Measurements from ENCODE around the gene EIF4B. TPM values are rescaled to one million over a fixed set of nuclear protein-coding genes. Genes with fewer than 3 reads are reported as not detected.
A peak's percentile ranks its signal among the peaks of the same experiment; 100 is the strongest.

The EIF4B gene
- total and polyA plus RNA-seq, 12 donors, result 77.1 to 800 (median 557) TPM

DNA sequence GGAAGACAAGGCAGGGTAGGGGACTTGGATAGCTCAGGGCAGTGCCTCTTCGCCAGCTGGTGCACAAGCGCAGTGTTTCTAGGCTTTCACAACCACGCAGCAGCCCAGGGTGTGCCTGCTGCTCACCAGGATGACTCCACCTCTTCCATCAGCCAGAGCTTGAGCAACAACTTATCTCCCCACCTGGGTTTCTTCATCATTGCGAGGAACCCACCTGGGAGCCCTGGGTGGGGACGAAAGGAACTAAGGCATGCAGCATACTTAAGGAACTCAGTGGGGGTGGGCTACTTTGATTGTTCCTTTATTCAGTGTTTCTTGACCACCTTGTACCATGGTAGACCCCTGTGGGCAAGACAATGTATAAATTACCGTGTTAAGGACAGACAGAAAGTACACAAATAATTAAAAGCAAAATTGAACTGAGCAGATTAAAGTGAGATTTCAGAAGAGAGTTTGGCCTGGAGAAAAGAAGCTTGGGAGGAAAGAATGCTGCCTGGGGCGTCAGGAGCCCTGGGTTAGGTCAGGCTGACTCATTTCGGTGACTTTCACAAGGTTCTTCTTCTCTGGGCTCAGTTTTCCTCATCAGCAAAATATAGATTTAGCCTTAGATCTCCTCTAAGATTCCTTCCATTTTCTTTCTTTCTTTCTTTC lies 34.5 kb upstream of the EIF4B start:
- no peaks in the 10 kb centered on the region for H3K27me3 ChIP-seq
- no peaks in the 10 kb centered on the region for H3K9me3 ChIP-seq (replicated peaks in 1 of 3)
- WGBS, 4 donors, result 66 to 77% (median 72%) methylated on average over 5 to 8 of the region's 8 CpGs
- H3K4me3 ChIP-seq, result no peak overlapping the region
- H3K4me1 ChIP-seq (replicated peaks in 1 of 2), result no peaks in the 10 kb centered on the region
- intact Hi-C loops (cut with DNase I), result loop anchor here in 1 of 2 donors (10.0 kb wide), 1 partner anchor 597 kb away; no protein-coding TSS in a partner anchor
- peak overlapping the region in 1 of 5 donors; percentile 14 for H3K27ac ChIP-seq
- TF ChIP-seq POLR2A (IDR thresholded peaks at IDR 0.05), result no peak
- TF ChIP-seq CTCF (IDR thresholded peaks at IDR 0.05), result no peak
- DNase-seq, result peak in 2 of 7 donors; percentile 19 to 33
- no peaks in the 10 kb centered on the region for H3K36me3 ChIP-seq (replicated peaks in 1 of 2)

DNA sequence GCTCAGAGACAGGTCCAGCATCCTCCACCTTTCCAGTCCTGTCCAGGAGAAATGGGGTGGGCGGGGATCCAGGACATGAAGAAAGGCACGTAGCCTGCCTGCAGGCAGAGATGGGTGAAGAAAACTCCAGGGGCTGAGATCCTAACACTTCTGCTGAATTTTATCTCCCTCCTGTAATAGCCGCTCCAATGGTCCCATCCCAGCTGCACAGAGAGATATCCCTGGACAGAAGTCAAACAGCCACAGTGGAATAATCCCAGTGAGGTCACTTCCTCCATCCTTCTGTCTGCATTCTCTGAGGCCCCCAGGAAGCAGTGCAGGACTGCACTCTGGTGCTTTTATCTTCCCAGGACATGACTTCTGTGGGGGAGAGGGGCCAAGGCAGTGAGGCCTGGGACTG lies 31.1 kb upstream of the EIF4B start:
- Histone ChIP-seq H3K27ac (peak overlapping the region in 1 of 5 donors; percentile 45), H3K27me3 (no peaks in the 10 kb centered on the region), H3K4me3 (no peak overlapping the region), H3K9me3 (replicated peaks in 1 of 3) (no peaks in the 10 kb centered on the region), H3K36me3 (replicated peaks in 1 of 2) (no peaks in the 10 kb centered on the region), H3K4me1 (replicated peaks in 1 of 2) (no peaks in the 10 kb centered on the region)
- DNase-seq, result no peak
- WGBS, 4 donors, result 62 to 80% (median 80%) methylated on average over 1 to 3 of the region's 3 CpGs
- no peak for TF ChIP-seq CTCF (IDR thresholded peaks at IDR 0.05)
- no peak for TF ChIP-seq POLR2A (IDR thresholded peaks at IDR 0.05)
- intact Hi-C loops (cut with DNase I), result loop anchor here (5.0 to 10.0 kb wide), 2 partner anchors 88 to 600 kb away; no protein-coding TSS in a partner anchor

DNA sequence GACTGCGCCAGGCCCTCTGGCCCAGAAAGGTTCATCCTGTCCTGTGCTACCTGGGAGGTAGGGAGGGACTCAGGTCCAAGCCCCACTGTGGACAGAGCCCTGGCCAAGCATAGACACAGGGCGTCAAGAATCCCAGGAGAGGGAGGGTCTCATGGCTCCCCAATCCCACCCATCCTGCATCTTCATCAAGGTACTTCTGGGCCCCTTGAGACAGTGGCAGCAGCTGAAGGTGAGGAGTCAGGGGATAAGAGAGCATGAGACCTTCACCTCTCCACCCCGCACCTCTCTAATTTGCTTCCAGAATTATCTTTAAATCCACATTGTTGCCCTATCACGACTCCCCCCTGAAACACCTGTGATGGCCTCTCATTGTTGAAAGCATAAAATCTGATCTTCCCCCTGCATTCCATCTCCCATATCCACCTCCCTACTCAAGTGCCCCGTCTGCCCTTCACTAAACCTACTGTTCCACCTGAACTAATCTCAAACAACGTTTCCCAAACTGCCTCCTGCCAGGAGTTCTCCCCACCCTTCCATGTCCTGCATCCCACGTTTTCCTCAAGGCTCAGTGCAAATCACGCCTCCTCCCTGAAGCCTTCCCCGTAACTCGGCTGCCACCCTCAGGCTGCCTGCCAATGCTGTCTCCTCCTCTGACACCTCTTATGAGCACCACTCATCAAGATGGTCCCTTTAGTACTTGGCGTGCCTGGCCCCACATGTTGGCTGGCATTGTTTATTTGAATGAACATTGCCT lies 30.3 kb upstream of the EIF4B start:
- intact Hi-C loops (cut with DNase I), result loop anchor here (5.0 to 10.0 kb wide), 2 partner anchors 89 to 601 kb away; no protein-coding TSS in a partner anchor
- TF ChIP-seq CTCF (IDR thresholded peaks at IDR 0.05) (no peak), POLR2A (IDR thresholded peaks at IDR 0.05) (no peak)
- H3K9me3 ChIP-seq (replicated peaks in 1 of 3), result no peaks in the 10 kb centered on the region
- peak overlapping the region in 1 of 5 donors; percentile 45 for H3K27ac ChIP-seq
- WGBS, 4 donors, result 53 to 74% (median 65%) methylated on average over 10 to 11 of the region's 11 CpGs
- no peaks in the 10 kb centered on the region for H3K4me1 ChIP-seq (replicated peaks in 1 of 2)
- no peaks in the 10 kb centered on the region for H3K36me3 ChIP-seq (replicated peaks in 1 of 2)
- no peak for DNase-seq
- no peaks in the 10 kb centered on the region for H3K27me3 ChIP-seq
- H3K4me3 ChIP-seq, result no peak overlapping the region

DNA sequence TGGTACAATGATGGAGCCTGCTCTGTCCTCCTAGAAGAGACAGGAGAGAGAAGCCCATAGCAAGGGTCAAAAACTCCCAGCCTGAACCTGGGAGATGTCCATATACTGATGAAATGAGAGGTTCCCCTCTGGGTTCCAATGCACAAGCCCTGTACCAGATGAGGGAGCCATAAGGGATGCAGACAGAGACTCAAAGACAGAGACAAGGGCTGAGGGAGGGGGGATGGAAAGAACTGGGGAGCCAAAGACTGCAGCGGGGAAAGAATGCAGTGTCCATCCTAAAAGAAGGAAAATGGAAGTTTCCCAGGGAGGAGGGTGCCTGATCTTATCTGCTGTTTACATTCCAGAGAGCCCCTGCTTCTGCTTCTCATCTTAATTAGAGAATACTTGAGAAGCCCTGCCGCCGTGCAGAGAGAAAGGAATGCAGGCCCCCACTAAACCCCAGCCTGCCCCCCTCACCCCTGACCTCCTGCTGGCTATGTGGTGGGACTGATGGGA lies 29.6 kb upstream of the EIF4B start:
- Histone ChIP-seq H3K4me3 (no peak overlapping the region), H3K36me3 (replicated peaks in 1 of 2) (no peaks in the 10 kb centered on the region), H3K4me1 (replicated peaks in 1 of 2) (no peaks in the 10 kb centered on the region), H3K27me3 (no peaks in the 10 kb centered on the region), H3K9me3 (replicated peaks in 1 of 3) (no peaks in the 10 kb centered on the region), H3K27ac (no peak overlapping the region)
- 38 to 62% (median 50%) methylated on average over 3 of the region's 3 CpGs for WGBS, 4 donors
- intact Hi-C loops (cut with DNase I), result loop anchor here (5.0 to 10.0 kb wide), 2 partner anchors 89 to 602 kb away; no protein-coding TSS in a partner anchor
- no peak for TF ChIP-seq CTCF (IDR thresholded peaks at IDR 0.05)
- no peak for TF ChIP-seq POLR2A (IDR thresholded peaks at IDR 0.05)
- DNase-seq, result no peak

Data from adrenal gland (tissue), 12 donors.